NCI-H2029 (cell line): ENCODE data around the gene STRBP.

Experiments used
- DNase-seq: peaks from one replicate; lab custom pipeline; 2025; lab: John Stamatoyannopoulos, UW

The STRBP gene

GRCh38 chr9:123097430-123098095 is 170.8 kb downstream of the STRBP start:
- DNase-seq, result no peak

GRCh38 chr9:123096987-123097386 is 171.4 kb downstream of the STRBP start:
- DNase-seq, result no peak

- no peak for DNase-seq
Observed at GRCh38 chr9:123093141-123093540, 175.2 kb downstream of the STRBP start.

- no peak for DNase-seq
Observed at GRCh38 chr9:123091459-123091858, 176.9 kb downstream of the STRBP start.

- no peak for DNase-seq
Observed at GRCh38 chr9:123090956-123091355, 177.4 kb downstream of the STRBP start.

- DNase-seq, result no peak
Observed at GRCh38 chr9:123090198-123090896, 178.0 kb downstream of the STRBP start.

GRCh38 chr9:123089790-123090189 is 178.6 kb downstream of the STRBP start:
- DNase-seq, result no peak

- no peak for DNase-seq
Observed at GRCh38 chr9:123089040-123089439, 179.3 kb downstream of the STRBP start.

GRCh38 chr9:123087359-123087888 is 181.0 kb downstream of the STRBP start:
- no peak for DNase-seq

- no peak for DNase-seq
Observed at GRCh38 chr9:123085916-123086315, 182.5 kb downstream of the STRBP start.

- no peak for DNase-seq
Observed at GRCh38 chr9:123084256-123084655, 184.1 kb downstream of the STRBP start.

GRCh38 chr9:123083680-123084079 is 184.7 kb downstream of the STRBP start:
- DNase-seq, result no peak

GRCh38 chr9:123081824-123082223 is 186.6 kb downstream of the STRBP start:
- DNase-seq, result no peak

GRCh38 chr9:123080444-123080843 is 187.9 kb downstream of the STRBP start:
- no peak for DNase-seq

GRCh38 chr9:123074628-123075027 is 193.8 kb downstream of the STRBP start:
- no peak for DNase-seq

GRCh38 chr9:123073991-123074422 is 194.4 kb downstream of the STRBP start:
- no peak for DNase-seq

GRCh38 chr9:123073441-123073840 is 194.9 kb downstream of the STRBP start:
- no peak for DNase-seq

- no peak for DNase-seq
Observed at GRCh38 chr9:123072407-123072995, 195.9 kb downstream of the STRBP start.
